Common myeloid progenitor, CD34-positive (primary cell): Measurements from ENCODE around the gene CCNL1.

Source experiments
- CTCF ChIA-PET: fragments of 350-600 bp; sonication (Branson Sonifier 250); formaldehyde crosslinking; loops from one replicate; lab custom pipeline; 2021; ENCODE audit warnings: antibody characterized with exemption; lab: Charles Lee
- POLR2A ChIA-PET: fragments of 350-600 bp; sonication (Branson Sonifier 250); formaldehyde crosslinking; loops from one replicate; lab custom pipeline; 2021; ENCODE audit warnings: antibody characterized with exemption; lab: Charles Lee
- DNase-seq, 3 donors: peaks; one replicate each; pipeline versions ENCODE4 v3.0.0 to v3.0.0-alpha.2; 2013
- H3K27ac ChIP-seq, 2 experiments: 1 replicate in 1 of 2; 2 replicates in 1 of 2; pipeline ENCODE4 v1.7.0; 2013; ENCODE audit warnings: inconsistent platforms in 2 of 2, low read length in 2 of 2, mild to moderate bottlenecking in 2 of 2, low read depth in 1 of 2, moderate library complexity in 1 of 2; ENCODE audit not compliant: severe bottlenecking in 2 of 2, insufficient read depth in 1 of 2, poor library complexity in 1 of 2
- H3K27me3 ChIP-seq, 5 experiments: replicated peaks in 2 of 5; 1 replicate in 3 of 5; 2 replicates in 2 of 5; pipeline versions ENCODE4 v1.6.1 to v1.7.0; 2013; ENCODE audit warnings: low read length in 4 of 5, mild to moderate bottlenecking in 2 of 5, moderate library complexity in 2 of 5, inconsistent platforms in 1 of 5; ENCODE audit not compliant: insufficient read depth in 5 of 5, control insufficient read depth in 4 of 5
- H3K36me3 ChIP-seq, 4 experiments: 1 replicate in 2 of 4; 2 replicates in 2 of 4; pipeline versions ENCODE4 v1.6.1 to v1.7.0; 2013; ENCODE audit warnings: low read length in 3 of 4, control low read depth in 1 of 4, mild to moderate bottlenecking in 1 of 4; ENCODE audit not compliant: control insufficient read depth in 4 of 4, insufficient read depth in 4 of 4
- H3K4me1 ChIP-seq, 4 experiments: 1 replicate in 3 of 4; 2 replicates in 1 of 4; pipeline versions ENCODE4 v1.6.1 to v1.7.1; 2013; ENCODE audit warnings: low read length in 3 of 4, mild to moderate bottlenecking in 3 of 4, control low read depth in 1 of 4, inconsistent platforms in 1 of 4, moderate library complexity in 1 of 4; ENCODE audit not compliant: control insufficient read depth in 4 of 4, insufficient read depth in 4 of 4; ENCODE audit errors: control extremely low read depth in 1 of 4
- H3K4me3 ChIP-seq, 7 experiments: 1 replicate in 4 of 7; 2 replicates in 3 of 7; pipeline versions ENCODE4 v1.5.1 to v1.7.0; 2013; ENCODE audit warnings: mild to moderate bottlenecking in 7 of 7, low read length in 6 of 7, moderate library complexity in 6 of 7, inconsistent platforms in 2 of 7, low read depth in 2 of 7, control low read depth in 1 of 7; ENCODE audit not compliant: insufficient read depth in 4 of 7, control insufficient read depth in 1 of 7; ENCODE audit errors: extremely low read depth in 1 of 7
- H3K9me3 ChIP-seq, 5 experiments: 1 replicate in 4 of 5; 2 replicates in 1 of 5; pipeline versions ENCODE4 v1.6.1 to v1.7.1; 2013; ENCODE audit warnings: low read length in 4 of 5, mild to moderate bottlenecking in 2 of 5, inconsistent platforms in 1 of 5, low read depth in 1 of 5, moderate library complexity in 1 of 5; ENCODE audit not compliant: control insufficient read depth in 4 of 5, insufficient read depth in 2 of 5; ENCODE audit errors: control extremely low read depth in 1 of 5
- WGBS: methylation state at CpG from one replicate; pipeline ENCODE4 v1.1.5; 2013; ENCODE audit not compliant: insufficient coverage; 5-methylcytosine and 5-hydroxymethylcytosine counted together

Gene CCNL1

GRCh38 chr3:157102098-157102497 lies 57.8 kb downstream of the CCNL1 start:
- no peaks in the 10 kb centered on the region for H3K36me3 ChIP-seq
- H3K27me3 ChIP-seq: no peaks in the 10 kb centered on the region
- H3K9me3 ChIP-seq: no peaks in the 10 kb centered on the region
- ChIA-PET CTCF (interaction anchor here (1.0 to 1.5 kb wide), 3 partner anchors 12 to 35 kb away, joined by 3 to 7 read pairs (median 4); no protein-coding TSS in a partner anchor), POLR2A (no interaction called here)
- no peak for DNase-seq
- H3K4me3 ChIP-seq: no peak overlapping the region
- peaks cover 0 to 4% (median 0%) of the 10 kb centered on the region in 4 experiments for H3K4me1 ChIP-seq
- WGBS: 89% methylated on average over 1 of the region's 3 CpGs
- no peak overlapping the region for H3K27ac ChIP-seq

DNA sequence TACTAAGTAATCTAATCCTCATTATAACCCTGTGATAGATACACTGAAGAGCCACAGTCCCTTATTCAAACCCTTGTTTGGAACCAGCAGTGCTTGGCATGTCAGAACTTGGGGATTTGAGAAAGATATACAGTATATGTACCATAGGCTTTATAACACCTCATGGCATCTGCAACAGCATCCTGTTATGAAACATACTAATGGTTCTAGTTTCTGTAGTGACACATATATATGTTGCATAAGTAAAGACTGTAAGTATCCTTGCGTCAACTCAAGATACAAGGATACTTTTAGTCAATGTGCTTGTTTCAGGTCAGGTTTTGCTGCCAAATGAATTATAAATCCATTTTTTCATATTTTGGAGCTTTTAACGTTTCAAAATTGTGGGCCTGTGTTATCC lies 58.5 kb downstream of the CCNL1 start:
- no peak overlapping the region for H3K27ac ChIP-seq
- WGBS: 100% methylated on average over 1 of the region's 2 CpGs
- peaks cover 0 to 4% (median 0%) of the 10 kb centered on the region in 4 experiments for H3K4me1 ChIP-seq
- no peak for DNase-seq
- ChIA-PET CTCF (interaction anchor here (1.1 to 2.1 kb wide), 3 partner anchors 13 to 36 kb away, joined by 4 to 7 read pairs (median 5); no protein-coding TSS in a partner anchor), POLR2A (no interaction called here)
- H3K27me3 ChIP-seq: no peaks in the 10 kb centered on the region
- H3K9me3 ChIP-seq: no peaks in the 10 kb centered on the region
- no peak overlapping the region for H3K4me3 ChIP-seq
- H3K36me3 ChIP-seq: no peaks in the 10 kb centered on the region

GRCh38 chr3:157100608-157101396 lies 59.1 kb downstream of the CCNL1 start:
- Histone ChIP-seq H3K4me3 (no peak overlapping the region), H3K27me3 (no peaks in the 10 kb centered on the region), H3K27ac (no peak overlapping the region), H3K36me3 (no peaks in the 10 kb centered on the region), H3K9me3 (no peaks in the 10 kb centered on the region), H3K4me1 (peaks cover 0 to 4% (median 0%) of the 10 kb centered on the region in 4 experiments)
- no peak for DNase-seq
- WGBS: 98% methylated on average over 8 of the region's 8 CpGs
- ChIA-PET POLR2A (no interaction called here), CTCF (interaction anchor here (1.1 to 2.1 kb wide), 3 partner anchors 12 to 37 kb away, joined by 4 to 7 read pairs (median 5); no protein-coding TSS in a partner anchor)

GRCh38 chr3:157100096-157100477 lies 59.9 kb downstream of the CCNL1 start:
- H3K36me3 ChIP-seq: no peaks in the 10 kb centered on the region
- H3K27ac ChIP-seq: no peak overlapping the region
- H3K9me3 ChIP-seq: no peaks in the 10 kb centered on the region
- ChIA-PET CTCF (interaction anchor here (1.6 to 2.1 kb wide), 2 partner anchors 11 to 28 kb away, joined by 3 to 5 read pairs; no protein-coding TSS in a partner anchor), POLR2A (no interaction called here)
- DNase-seq: no peak
- H3K4me3 ChIP-seq: no peak overlapping the region
- whole genome bisulfite sequencing: 100% methylated on average over 1 of the region's 4 CpGs
- H3K27me3 ChIP-seq: no peaks in the 10 kb centered on the region
- H3K4me1 ChIP-seq: peaks cover 0 to under 1% (median 0%) of the 10 kb centered on the region in 4 experiments

DNA sequence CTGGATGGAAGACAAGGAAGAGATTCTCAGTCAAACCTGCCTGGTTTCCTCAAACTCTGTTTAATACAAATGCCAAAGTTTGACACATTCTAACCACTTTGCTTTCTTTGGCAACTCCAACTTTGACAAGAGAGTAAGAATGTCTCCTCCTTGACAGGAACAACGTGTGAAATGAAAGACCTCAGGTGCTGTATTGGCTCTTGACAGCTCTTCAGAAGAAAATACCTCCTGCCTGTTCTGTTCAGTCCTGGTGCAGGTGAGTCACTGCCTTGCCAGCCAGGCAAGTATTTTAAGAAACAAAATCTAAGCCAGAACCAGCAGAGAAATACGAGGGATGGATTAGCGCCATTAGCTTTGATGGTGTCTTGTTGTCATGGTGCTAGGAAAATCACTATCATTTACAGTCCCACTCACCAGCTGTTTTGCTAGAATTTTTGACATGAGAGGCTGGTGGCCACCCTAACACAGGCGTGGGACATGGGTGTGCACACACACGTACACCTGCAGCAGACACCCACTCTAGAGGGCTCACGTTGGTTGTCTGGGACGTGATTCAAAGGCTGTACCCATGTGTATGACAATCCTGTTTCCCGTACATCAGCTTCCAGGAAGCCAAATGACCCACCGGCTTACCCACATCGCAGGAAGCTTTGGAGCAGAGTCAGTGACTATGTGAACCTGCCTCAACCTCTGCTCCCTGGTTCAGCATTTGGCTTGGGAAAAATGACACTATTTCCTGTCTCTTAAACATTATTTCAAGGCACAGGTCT lies 60.4 kb downstream of the CCNL1 start:
- H3K4me3 ChIP-seq: no peak overlapping the region
- no peaks in the 10 kb centered on the region for H3K36me3 ChIP-seq
- H3K27me3 ChIP-seq: no peaks in the 10 kb centered on the region
- ChIA-PET POLR2A (no interaction called here), CTCF (interaction anchor here (1.6 to 2.1 kb wide), 2 partner anchors 11 to 29 kb away, joined by 3 to 5 read pairs; no protein-coding TSS in a partner anchor)
- no peaks in the 10 kb centered on the region for H3K9me3 ChIP-seq
- 95% methylated on average over 8 of the region's 10 CpGs for WGBS
- H3K27ac ChIP-seq: no peak overlapping the region
- no peaks in the 10 kb centered on the region for H3K4me1 ChIP-seq
- no peak for DNase-seq

- 90% methylated on average over 2 of the region's 3 CpGs for WGBS
- Histone ChIP-seq H3K4me1 (no peaks in the 10 kb centered on the region), H3K27me3 (no peaks in the 10 kb centered on the region), H3K27ac (no peak overlapping the region), H3K36me3 (no peaks in the 10 kb centered on the region), H3K9me3 (no peaks in the 10 kb centered on the region), H3K4me3 (no peak overlapping the region)
- CTCF ChIA-PET: interaction anchor here (1.3 to 1.6 kb wide), 2 partner anchors 30 to 39 kb away, joined by 3 read pairs; no protein-coding TSS in a partner anchor
- POLR2A ChIA-PET: no interaction called here
- DNase-seq: no peak
Observed at GRCh38 chr3:157098823-157099185, 61.1 kb downstream of the CCNL1 start.
